Measurements from ENCODE around the gene ACSBG1.

Gene ACSBG1

GRCh38 chr15:78195735-78196201 is 38.6 kb downstream of the ACSBG1 start:
- TF ChIP-seq, protein P1, sequence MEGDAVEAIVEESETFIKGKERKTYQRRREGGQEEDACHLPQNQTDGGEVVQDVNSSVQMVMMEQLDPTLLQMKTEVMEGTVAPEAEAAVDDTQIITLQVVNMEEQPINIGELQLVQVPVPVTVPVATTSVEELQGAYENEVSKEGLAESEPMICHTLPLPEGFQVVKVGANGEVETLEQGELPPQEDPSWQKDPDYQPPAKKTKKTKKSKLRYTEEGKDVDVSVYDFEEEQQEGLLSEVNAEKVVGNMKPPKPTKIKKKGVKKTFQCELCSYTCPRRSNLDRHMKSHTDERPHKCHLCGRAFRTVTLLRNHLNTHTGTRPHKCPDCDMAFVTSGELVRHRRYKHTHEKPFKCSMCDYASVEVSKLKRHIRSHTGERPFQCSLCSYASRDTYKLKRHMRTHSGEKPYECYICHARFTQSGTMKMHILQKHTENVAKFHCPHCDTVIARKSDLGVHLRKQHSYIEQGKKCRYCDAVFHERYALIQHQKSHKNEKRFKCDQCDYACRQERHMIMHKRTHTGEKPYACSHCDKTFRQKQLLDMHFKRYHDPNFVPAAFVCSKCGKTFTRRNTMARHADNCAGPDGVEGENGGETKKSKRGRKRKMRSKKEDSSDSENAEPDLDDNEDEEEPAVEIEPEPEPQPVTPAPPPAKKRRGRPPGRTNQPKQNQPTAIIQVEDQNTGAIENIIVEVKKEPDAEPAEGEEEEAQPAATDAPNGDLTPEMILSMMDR (IDR thresholded peaks at IDR 0.05; ENCODE audit: control extremely low read depth, extremely low read depth, low read depth, missing control alignments): peak; percentile 93
- ChIA-PET CTCF (interaction anchor here (0.6 to 10.6 kb wide), 47 partner anchors 9 to 288 kb away, joined by 3 to 193 read pairs (median 6); partner anchors contain the start of genes CIB2, IDH3A and SH2D7), POLR2A (no interaction called here)
- peak; percentile 85 for DNase-seq (ENCODE audit: extremely low spot score)

- TF ChIP-seq, protein P1 (IDR thresholded peaks at IDR 0.05; ENCODE audit: control extremely low read depth, extremely low read depth, low read depth, missing control alignments): no peak
- POLR2A ChIA-PET: no interaction called here
- DNase-seq (ENCODE audit: extremely low spot score): no peak
- CTCF ChIA-PET: interaction anchor here (0.7 to 10.6 kb wide), 23 partner anchors 9 to 235 kb away, joined by 3 to 193 read pairs (median 12); partner anchors contain the start of genes CIB2 and IDH3A
These were observed 39.8 kb downstream of the ACSBG1 start for GRCh38 chr15:78194568-78194925.

- TF ChIP-seq, protein P1 (IDR thresholded peaks at IDR 0.05; ENCODE audit: control extremely low read depth, extremely low read depth, low read depth, missing control alignments): no peak
- DNase-seq (ENCODE audit: extremely low spot score): no peak
- ChIA-PET POLR2A (no interaction called here), CTCF (interaction anchor here (0.9 to 10.6 kb wide), 13 partner anchors 8 to 234 kb away, joined by 3 to 193 read pairs (median 19); partner anchors contain the start of genes CIB2 and IDH3A)
These were observed 40.4 kb downstream of the ACSBG1 start for GRCh38 chr15:78193731-78194567.

DNA sequence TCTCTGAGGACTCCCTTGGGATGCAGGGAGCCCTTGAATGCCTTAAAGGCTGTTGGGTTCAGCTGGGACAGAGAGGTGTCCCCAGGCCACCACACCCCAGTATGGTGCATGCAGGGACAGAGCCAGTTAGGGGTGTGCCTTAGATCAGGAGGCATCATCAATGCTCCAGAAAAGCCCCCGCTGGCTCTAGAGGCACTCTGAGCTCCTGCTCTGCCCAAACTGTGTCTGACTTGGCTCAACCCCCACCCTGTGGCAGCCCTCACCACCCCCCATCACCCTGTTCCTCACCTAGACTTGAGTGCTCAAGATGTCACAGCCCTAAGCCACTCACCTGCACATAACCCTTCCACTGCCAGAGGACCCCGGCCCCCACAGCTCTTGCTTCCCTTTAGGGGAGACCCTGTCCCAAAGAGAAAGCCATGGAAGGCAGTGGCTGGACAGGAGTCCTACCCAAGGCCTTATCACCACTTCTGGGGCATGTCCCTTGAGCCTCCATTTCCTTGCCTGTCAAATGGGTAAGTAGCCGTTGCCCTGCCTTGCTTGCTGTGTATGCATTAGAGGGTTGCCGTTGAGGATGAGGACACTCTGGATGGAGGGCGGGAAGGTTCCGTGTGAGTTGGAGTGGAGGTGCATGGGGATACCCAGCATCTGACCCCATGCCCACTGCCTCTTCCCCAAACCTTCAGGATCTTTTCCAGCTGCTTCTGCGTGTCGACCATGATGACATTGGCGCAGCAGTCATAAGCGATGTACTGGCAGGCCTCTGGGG is 41.4 kb downstream of the ACSBG1 start:
- CTCF ChIA-PET: interaction anchor here (1.4 to 10.6 kb wide), 7 partner anchors 12 to 234 kb away, joined by 3 to 193 read pairs (median 26); partner anchors contain the start of gene CIB2
- no peak for DNase-seq (ENCODE audit: extremely low spot score)
- POLR2A ChIA-PET: no interaction called here
- TF ChIP-seq, protein P1 (IDR thresholded peaks at IDR 0.05; ENCODE audit: control extremely low read depth, extremely low read depth, low read depth, missing control alignments): no peak

GRCh38 chr15:78182821-78183220 is 51.5 kb downstream of the ACSBG1 start:
- DNase-seq (ENCODE audit: extremely low spot score): no peak
- POLR2A ChIA-PET: no interaction called here
- CTCF ChIA-PET: interaction anchor here (1.0 to 5.7 kb wide), 2 partner anchors 13 to 35 kb away, joined by 3 to 36 read pairs; no protein-coding TSS in a partner anchor
- TF ChIP-seq, protein P1 (IDR thresholded peaks at IDR 0.05; ENCODE audit: control extremely low read depth, extremely low read depth, low read depth, missing control alignments): no peak

- no peak for DNase-seq (ENCODE audit: extremely low spot score)
- TF ChIP-seq, protein P1 (IDR thresholded peaks at IDR 0.05; ENCODE audit: control extremely low read depth, extremely low read depth, low read depth, missing control alignments): no peak
- ChIA-PET CTCF (interaction anchor here (1.0 to 5.7 kb wide), 2 partner anchors 13 to 35 kb away, joined by 3 to 36 read pairs; no protein-coding TSS in a partner anchor), POLR2A (no interaction called here)
These were observed 52.0 kb downstream of the ACSBG1 start for GRCh38 chr15:78182336-78182700.

Measured in GM10248 (cell line).